HFFc6 (cell line): ENCODE measurements around the gene LONP2. TPM values are rescaled to one million over a fixed set of nuclear protein-coding genes. Genes with fewer than 3 reads are reported as not detected.

ENCODE experiments used
- DNase-seq: peaks from one replicate; pipeline ENCODE4 v3.0.0-alpha.2; 2018
- H3K27ac Mint-ChIP-seq: 2 replicates; pipeline ENCODE4 v1.8.0; 2020; ENCODE audit warnings: mild to moderate bottlenecking, mixed read lengths
- H3K27me3 Mint-ChIP-seq: 2 replicates; pipeline ENCODE4 v1.8.0; 2021; ENCODE audit warnings: mild to moderate bottlenecking, moderate library complexity, mixed read lengths; ENCODE audit not compliant: insufficient read depth
- H3K36me3 Mint-ChIP-seq: 2 replicates; pipeline ENCODE4 v1.8.0; 2021; ENCODE audit warnings: low read depth, mixed read lengths
- H3K4me1 Mint-ChIP-seq: 2 replicates; pipeline ENCODE4 v1.8.0; 2020; ENCODE audit warnings: low read depth, mixed read lengths
- H3K4me3 Mint-ChIP-seq: 2 replicates; pipeline ENCODE4 v1.8.0; 2020; ENCODE audit warnings: mild to moderate bottlenecking, moderate library complexity, mixed read lengths
- H3K9me3 Mint-ChIP-seq: 2 replicates; pipeline ENCODE4 v1.8.0; 2020; ENCODE audit warnings: mild to moderate bottlenecking, mixed read lengths
- CTCF ChIP-seq: fragments of 200-600 bp; sonication (generic); IDR thresholded peaks from 2 replicates; pipeline ENCODE4 v1.5.0; 2021; ENCODE audit warnings: antibody characterized with exemption, mild to moderate bottlenecking
- total RNA-seq, 6 experiments: library from RNA; stranded (reverse); fragmentation: NEBNext Ultra II Directional; extraction: Animal tissue kit (Norgen Biotek cat#: 25700); gene quantifications; 2 replicates in 1 of 6; 3 replicates in 5 of 6; pipeline ENCODE4 v1.2.3, GENCODE V29; 2021

The LONP2 gene
- total RNA-seq, 6 experiments from 2014 or later = 64.3 to 80.1 (median 72.8) TPM

DNA sequence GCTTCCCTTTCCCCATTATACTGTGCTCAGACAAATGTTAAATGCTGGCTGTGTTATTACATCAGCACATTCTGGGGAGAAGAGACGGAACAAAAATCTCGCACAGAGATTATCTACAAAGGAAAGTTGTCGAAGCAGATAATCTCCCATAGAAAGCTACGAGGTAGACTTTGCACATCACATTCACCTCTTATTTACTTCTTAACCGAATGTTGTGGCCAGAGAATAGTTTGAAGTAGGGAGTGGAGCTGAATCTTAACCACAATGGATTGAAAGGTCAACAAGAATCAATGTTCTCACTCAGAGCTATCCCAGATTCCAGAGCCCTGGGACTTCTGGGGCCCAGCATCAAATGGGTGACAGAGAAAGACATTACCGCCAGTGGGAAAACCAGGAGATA, 28.4 kb upstream of the LONP2 start:
- no peaks in the 10 kb centered on the region for H3K4me1 Mint-ChIP-seq
- TF ChIP-seq CTCF = no peak
- H3K27me3 Mint-ChIP-seq = peaks cover 25% of the 10 kb centered on the region
- H3K36me3 Mint-ChIP-seq = no peaks in the 10 kb centered on the region
- H3K9me3 Mint-ChIP-seq = no peaks in the 10 kb centered on the region
- DNase-seq = no peak
- H3K27ac Mint-ChIP-seq = no peak overlapping the region
- no peak overlapping the region for H3K4me3 Mint-ChIP-seq

DNA sequence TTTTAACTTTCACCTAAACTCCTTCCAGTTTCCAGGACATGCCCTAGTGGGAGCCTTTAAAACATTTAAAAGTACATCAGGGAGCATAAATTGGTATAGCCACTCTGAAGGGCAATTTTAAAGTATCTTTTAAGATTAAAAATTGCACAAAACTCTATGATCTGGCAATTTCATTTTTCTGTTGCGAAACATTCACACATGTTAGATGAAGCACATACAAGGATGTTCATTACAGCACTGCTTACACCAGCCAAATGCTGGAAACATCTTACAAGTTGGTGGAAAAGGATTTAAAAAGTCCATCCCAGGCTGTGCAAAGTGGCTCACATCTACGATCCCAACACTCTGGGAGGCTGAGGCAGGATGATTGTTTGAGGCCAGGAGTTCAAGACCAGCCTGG, 26.4 kb upstream of the LONP2 start:
- Mint-ChIP-seq H3K36me3 (no peaks in the 10 kb centered on the region), H3K4me3 (no peak overlapping the region), H3K27me3 (peaks cover 18% of the 10 kb centered on the region), H3K27ac (no peak overlapping the region), H3K4me1 (no peaks in the 10 kb centered on the region), H3K9me3 (no peaks in the 10 kb centered on the region)
- DNase-seq = no peak
- no peak for TF ChIP-seq CTCF

DNA sequence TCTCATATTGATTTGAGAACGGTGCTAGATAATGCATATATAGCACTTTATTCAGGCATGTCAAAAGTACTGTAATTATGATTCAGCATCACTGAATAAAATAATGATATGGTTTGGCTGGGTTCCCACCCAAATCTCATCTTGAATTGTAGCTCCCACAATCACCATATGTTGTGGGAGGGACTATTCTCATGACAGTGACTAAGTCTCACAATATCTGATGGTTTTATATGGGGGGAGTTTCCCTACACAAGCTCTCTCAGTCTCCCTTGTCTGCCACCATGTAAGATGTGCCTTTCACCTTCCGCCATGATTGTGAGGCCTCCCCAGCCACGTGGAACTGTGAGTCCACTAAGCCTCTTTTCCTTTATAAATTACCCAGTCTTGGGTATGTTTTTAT, 25.6 kb upstream of the LONP2 start:
- TF ChIP-seq CTCF = no peak
- no peak overlapping the region for H3K27ac Mint-ChIP-seq
- no peaks in the 10 kb centered on the region for H3K9me3 Mint-ChIP-seq
- peaks cover 23% of the 10 kb centered on the region for H3K27me3 Mint-ChIP-seq
- DNase-seq = no peak
- no peaks in the 10 kb centered on the region for H3K36me3 Mint-ChIP-seq
- H3K4me3 Mint-ChIP-seq = no peak overlapping the region
- H3K4me1 Mint-ChIP-seq = no peaks in the 10 kb centered on the region

DNA sequence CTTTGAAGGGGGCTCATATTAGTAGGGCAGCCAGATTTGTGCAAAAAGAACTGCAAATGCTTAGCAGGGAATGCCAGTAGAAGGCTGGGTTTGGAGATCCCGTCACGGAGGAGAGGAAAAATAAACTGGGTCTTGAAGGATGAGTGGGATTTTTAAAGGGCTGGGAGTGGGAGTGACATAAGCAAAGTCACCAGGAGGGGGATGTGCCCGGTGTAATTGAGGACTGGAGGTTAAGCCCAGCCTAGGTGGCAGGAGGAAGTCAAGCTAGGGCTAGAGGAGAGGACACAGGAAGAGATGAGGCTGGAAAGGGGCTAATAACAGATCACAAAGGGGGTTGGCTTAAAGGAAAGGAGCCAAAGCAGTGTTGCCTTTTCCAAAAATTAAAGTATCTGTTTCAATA, 23.2 kb upstream of the LONP2 start:
- Mint-ChIP-seq H3K4me3 (no peak overlapping the region), H3K4me1 (peaks cover 8% of the 10 kb centered on the region), H3K27me3 (peaks cover 10% of the 10 kb centered on the region), H3K9me3 (no peaks in the 10 kb centered on the region), H3K36me3 (no peaks in the 10 kb centered on the region), H3K27ac (no peak overlapping the region)
- DNase-seq = no peak
- TF ChIP-seq CTCF = no peak

GRCh38 chr16:48223490-48223889, 20.6 kb upstream of the LONP2 start:
- no peak for TF ChIP-seq CTCF
- Mint-ChIP-seq H3K9me3 (no peaks in the 10 kb centered on the region), H3K27ac (no peak overlapping the region), H3K4me3 (no peak overlapping the region), H3K36me3 (no peaks in the 10 kb centered on the region), H3K4me1 (peaks cover 9% of the 10 kb centered on the region), H3K27me3 (peaks cover 13% of the 10 kb centered on the region; the same call in 1 of the 2 replicates)
- DNase-seq = no peak

- Mint-ChIP-seq H3K4me1 (peaks cover 9% of the 10 kb centered on the region), H3K4me3 (no peak overlapping the region), H3K27me3 (peaks cover 13% of the 10 kb centered on the region), H3K9me3 (no peaks in the 10 kb centered on the region), H3K27ac (no peak overlapping the region; the same call in 1 of the 2 replicates), H3K36me3 (no peaks in the 10 kb centered on the region)
- TF ChIP-seq CTCF = no peak
- DNase-seq = no peak
Measured at GRCh38 chr16:48225456-48225855, 18.6 kb upstream of the LONP2 start.
